Panc1 (cell line): ENCODE measurements around the gene SORCS1. TPM values are rescaled to one million over a fixed set of nuclear protein-coding genes. Genes with fewer than 3 reads are reported as not detected.

Experiments used
- ATAC-seq: fragments of 200-7000 bp; cut with Tn5 transposase; 2 replicates; pipeline ENCODE4 v1.9.1; 2020; ENCODE audit warnings: mild to moderate bottlenecking, moderate library complexity
- BruUV-seq: library from RNA; stranded (reverse); fragments of 400-500 nt; replicated peaks from 2 replicates; lab custom pipeline; 2021; lab: Mats Ljungman, UMichigan
- CTCF ChIA-PET: fragments of 300-600 bp; sonication (Branson Sonifier 250); formaldehyde crosslinking; loops from one replicate; lab custom pipeline; 2022; ENCODE audit warnings: antibody characterized with exemption; lab: Charles Lee
- POLR2A ChIA-PET: fragments of 300-600 bp; sonication (Branson Sonifier 250); formaldehyde crosslinking; loops from one replicate; lab custom pipeline; 2022; ENCODE audit warnings: antibody characterized with exemption; lab: Charles Lee
- DNase-seq: peaks from one replicate; pipeline ENCODE4 v3.0.0-alpha.2; 2010; ENCODE audit warnings: low read depth, low spot score
- H3K27ac ChIP-seq: 2 replicates; pipeline ENCODE4 v1.5.1; 2011; ENCODE audit warnings: mild to moderate bottlenecking, low read length, inconsistent platforms
- H3K27me3 ChIP-seq: fragments of 200-500 bp; sonication (Bioruptor generic); 2 replicates; pipeline ENCODE4 v1.6.0; 2014; ENCODE audit warnings: low read length, inconsistent platforms; ENCODE audit not compliant: control insufficient read depth, insufficient read depth
- H3K36me3 ChIP-seq: fragments of 200-500 bp; sonication (Bioruptor generic); 2 replicates; pipeline ENCODE4 v1.5.1; 2014; ENCODE audit warnings: inconsistent platforms, mild to moderate bottlenecking, low read length, moderate library complexity; ENCODE audit not compliant: control insufficient read depth, insufficient read depth
- H3K4me1 ChIP-seq: 2 replicates; pipeline ENCODE4 v1.5.1; 2011; ENCODE audit warnings: inconsistent platforms, mild to moderate bottlenecking, low read length, moderate library complexity; ENCODE audit not compliant: control insufficient read depth, insufficient read depth
- H3K4me3 ChIP-seq, 2 experiments: 2 replicates each; pipeline ENCODE4 v1.5.1; 2011 to 2012; ENCODE audit warnings: low read depth in 2 of 2, low read length in 2 of 2, mild to moderate bottlenecking in 2 of 2, inconsistent platforms in 1 of 2, moderate library complexity in 1 of 2
- H3K9me3 ChIP-seq: fragments of 200-500 bp; sonication (Bioruptor generic); 2 replicates; pipeline ENCODE4 v1.5.1; 2014; ENCODE audit warnings: low read depth, mild to moderate bottlenecking, inconsistent platforms, low read length, moderate library complexity; ENCODE audit not compliant: control insufficient read depth, insufficient read depth
- POLR2AphosphoS5 ChIP-seq: IDR thresholded peaks from 2 replicates; pipeline ENCODE4 v1.6.1; 2012; ENCODE audit warnings: mild to moderate bottlenecking, low read depth, low read length, moderate library complexity
- SIN3A ChIP-seq: IDR thresholded peaks from 2 replicates; pipeline ENCODE4 v1.6.1; 2012; ENCODE audit warnings: low read depth, mild to moderate bottlenecking, low read length, moderate library complexity, borderline replicate concordance; ENCODE audit not compliant: insufficient read depth
- TCF7L2 ChIP-seq: IDR thresholded peaks from 2 replicates; pipeline ENCODE4 v1.6.1; 2011; ENCODE audit warnings: mild to moderate bottlenecking, low read depth, low read length, inconsistent platforms
- in situ Hi-C: cut with HindIII; loops from 2 replicates; pipeline ENCODE4 v1.10.0; 2016; ENCODE audit warnings: low sequenced_read_pairs, low pct_unique_long_range_greater_than_20kb
- intact Hi-C: fragments of 100-400 bp; cut with micrococcal nuclease; formaldehyde crosslinking; loops from one replicate; pipeline ENCODE4 v1.10.0; 2022; ENCODE audit not compliant: unreplicated experiment
- total RNA-seq: library from RNA; stranded (reverse); gene quantifications from one replicate; pipeline ENCODE4 v1.2.1, GENCODE V29; 2021; ENCODE audit not compliant: unreplicated experiment
- TF ChIP-seq, protein P1 (sequence below), 2 experiments: IDR thresholded peaks; 2 replicates each; pipeline ENCODE4 v1.6.1; 2011 to 2012; ENCODE audit warnings: low read depth in 2 of 2, control low read depth in 1 of 2, low read length in 1 of 2, mild to moderate bottlenecking in 1 of 2, moderate library complexity in 1 of 2; ENCODE audit not compliant: insufficient read depth in 1 of 2
- TF ChIP-seq, protein P2 (sequence below): fragments of 450-650 bp; IDR thresholded peaks from 2 replicates; pipeline ENCODE4 v1.5.1; 2017; ENCODE audit warnings: mild to moderate bottlenecking

SORCS1 gene
- total RNA-seq, 1 experiment from 2014 or later = not detected

DNA sequence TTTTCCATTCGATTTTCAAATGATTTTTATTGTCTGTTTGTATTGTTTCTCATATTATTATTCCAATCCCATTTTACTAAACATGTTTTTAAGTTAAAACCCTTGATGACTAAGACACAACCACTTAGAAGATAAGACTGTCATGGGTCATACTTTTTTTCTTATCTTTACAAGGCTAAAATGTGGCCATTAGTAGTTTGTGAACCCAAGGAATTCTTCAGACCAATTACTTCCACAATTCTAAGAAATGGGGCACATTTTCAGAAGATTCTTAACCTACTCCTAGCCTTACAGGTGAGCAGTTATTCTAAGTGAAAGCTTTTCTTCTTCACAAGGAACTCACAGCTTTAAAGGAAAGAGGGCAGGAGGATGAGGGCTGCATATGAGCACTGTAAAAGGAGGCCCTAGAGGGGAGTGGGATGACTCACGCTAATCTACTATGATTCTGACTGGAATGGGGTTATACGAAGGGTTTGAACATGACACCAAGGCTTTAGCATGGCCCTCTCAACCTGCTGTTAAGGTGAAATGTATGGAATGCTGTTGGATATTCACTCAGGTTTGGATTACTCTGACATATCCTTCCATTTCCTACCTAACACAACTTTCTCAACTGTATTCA lies 81.0 kb downstream of the SORCS1 start:
- Histone ChIP-seq H3K4me3 (no peak overlapping the region), H3K36me3 (no peaks in the 10 kb centered on the region), H3K4me1 (no peaks in the 10 kb centered on the region), H3K9me3 (no peaks in the 10 kb centered on the region), H3K27me3 (no peaks in the 10 kb centered on the region), H3K27ac (no peak overlapping the region)
- no peak for ATAC-seq
- TF ChIP-seq, protein P1, sequence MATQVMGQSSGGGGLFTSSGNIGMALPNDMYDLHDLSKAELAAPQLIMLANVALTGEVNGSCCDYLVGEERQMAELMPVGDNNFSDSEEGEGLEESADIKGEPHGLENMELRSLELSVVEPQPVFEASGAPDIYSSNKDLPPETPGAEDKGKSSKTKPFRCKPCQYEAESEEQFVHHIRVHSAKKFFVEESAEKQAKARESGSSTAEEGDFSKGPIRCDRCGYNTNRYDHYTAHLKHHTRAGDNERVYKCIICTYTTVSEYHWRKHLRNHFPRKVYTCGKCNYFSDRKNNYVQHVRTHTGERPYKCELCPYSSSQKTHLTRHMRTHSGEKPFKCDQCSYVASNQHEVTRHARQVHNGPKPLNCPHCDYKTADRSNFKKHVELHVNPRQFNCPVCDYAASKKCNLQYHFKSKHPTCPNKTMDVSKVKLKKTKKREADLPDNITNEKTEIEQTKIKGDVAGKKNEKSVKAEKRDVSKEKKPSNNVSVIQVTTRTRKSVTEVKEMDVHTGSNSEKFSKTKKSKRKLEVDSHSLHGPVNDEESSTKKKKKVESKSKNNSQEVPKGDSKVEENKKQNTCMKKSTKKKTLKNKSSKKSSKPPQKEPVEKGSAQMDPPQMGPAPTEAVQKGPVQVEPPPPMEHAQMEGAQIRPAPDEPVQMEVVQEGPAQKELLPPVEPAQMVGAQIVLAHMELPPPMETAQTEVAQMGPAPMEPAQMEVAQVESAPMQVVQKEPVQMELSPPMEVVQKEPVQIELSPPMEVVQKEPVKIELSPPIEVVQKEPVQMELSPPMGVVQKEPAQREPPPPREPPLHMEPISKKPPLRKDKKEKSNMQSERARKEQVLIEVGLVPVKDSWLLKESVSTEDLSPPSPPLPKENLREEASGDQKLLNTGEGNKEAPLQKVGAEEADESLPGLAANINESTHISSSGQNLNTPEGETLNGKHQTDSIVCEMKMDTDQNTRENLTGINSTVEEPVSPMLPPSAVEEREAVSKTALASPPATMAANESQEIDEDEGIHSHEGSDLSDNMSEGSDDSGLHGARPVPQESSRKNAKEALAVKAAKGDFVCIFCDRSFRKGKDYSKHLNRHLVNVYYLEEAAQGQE (IDR thresholded peaks at IDR 0.05; ENCODE audit: insufficient read depth in 1 of 2, low read depth in 2 of 2, low read length in 1 of 2) = no peak
- no peak for TF ChIP-seq POLR2AphosphoS5
- TF ChIP-seq TCF7L2 = no peak
- TF ChIP-seq, protein P2, sequence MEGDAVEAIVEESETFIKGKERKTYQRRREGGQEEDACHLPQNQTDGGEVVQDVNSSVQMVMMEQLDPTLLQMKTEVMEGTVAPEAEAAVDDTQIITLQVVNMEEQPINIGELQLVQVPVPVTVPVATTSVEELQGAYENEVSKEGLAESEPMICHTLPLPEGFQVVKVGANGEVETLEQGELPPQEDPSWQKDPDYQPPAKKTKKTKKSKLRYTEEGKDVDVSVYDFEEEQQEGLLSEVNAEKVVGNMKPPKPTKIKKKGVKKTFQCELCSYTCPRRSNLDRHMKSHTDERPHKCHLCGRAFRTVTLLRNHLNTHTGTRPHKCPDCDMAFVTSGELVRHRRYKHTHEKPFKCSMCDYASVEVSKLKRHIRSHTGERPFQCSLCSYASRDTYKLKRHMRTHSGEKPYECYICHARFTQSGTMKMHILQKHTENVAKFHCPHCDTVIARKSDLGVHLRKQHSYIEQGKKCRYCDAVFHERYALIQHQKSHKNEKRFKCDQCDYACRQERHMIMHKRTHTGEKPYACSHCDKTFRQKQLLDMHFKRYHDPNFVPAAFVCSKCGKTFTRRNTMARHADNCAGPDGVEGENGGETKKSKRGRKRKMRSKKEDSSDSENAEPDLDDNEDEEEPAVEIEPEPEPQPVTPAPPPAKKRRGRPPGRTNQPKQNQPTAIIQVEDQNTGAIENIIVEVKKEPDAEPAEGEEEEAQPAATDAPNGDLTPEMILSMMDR = no peak
- no peak for TF ChIP-seq SIN3A
- POLR2A ChIA-PET = no interaction called here
- intact Hi-C loops (no loop called here), in situ Hi-C loops (no loop called here)
- no TSS peak for BruUV-seq
- DNase-seq = no peak
- CTCF ChIA-PET = no interaction called here

DNA sequence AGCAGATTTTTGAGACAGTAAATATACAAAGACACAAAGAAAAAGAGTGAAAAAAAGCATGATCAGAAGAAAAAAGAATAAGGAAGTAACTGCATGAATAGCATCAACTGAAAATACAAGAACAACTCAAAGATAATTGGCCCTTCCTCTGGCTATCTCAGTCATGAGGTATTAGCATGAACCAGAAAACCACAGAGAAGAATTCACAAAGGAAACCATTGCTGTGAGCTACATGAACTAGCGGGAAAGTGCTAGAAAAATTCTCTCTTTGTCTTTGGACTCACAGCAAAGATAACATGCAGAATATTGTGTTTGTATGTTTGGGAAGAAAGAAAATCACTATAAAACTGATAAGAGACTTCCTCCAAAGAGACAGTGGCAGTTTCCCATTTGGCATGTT lies 82.9 kb downstream of the SORCS1 start:
- no peak overlapping the region for H3K27ac ChIP-seq
- ChIA-PET POLR2A (no interaction called here), CTCF (no interaction called here)
- in situ Hi-C loops (no loop called here), intact Hi-C loops (no loop called here)
- no peaks in the 10 kb centered on the region for H3K27me3 ChIP-seq
- no peaks in the 10 kb centered on the region for H3K9me3 ChIP-seq
- DNase-seq = no peak
- no peaks in the 10 kb centered on the region for H3K36me3 ChIP-seq
- BruUV-seq = no TSS peak
- ATAC-seq = no peak
- TF ChIP-seq TCF7L2 (no peak), SIN3A (no peak), POLR2AphosphoS5 (no peak)
- TF ChIP-seq, protein P2 = no peak
- TF ChIP-seq, protein P1 (IDR thresholded peaks at IDR 0.05; ENCODE audit: insufficient read depth in 1 of 2, low read depth in 2 of 2, low read length in 1 of 2) = no peak
- H3K4me3 ChIP-seq = no peak overlapping the region
- H3K4me1 ChIP-seq = no peaks in the 10 kb centered on the region
